SK-N-SH (cell line): ENCODE data around the gene ZBTB6. TPM values are rescaled to one million over a fixed set of nuclear protein-coding genes. Genes with fewer than 3 reads are reported as not detected.

Experiments used
- CTCF ChIA-PET: fragments of 300-600, 350-600 bp; formaldehyde crosslinking; extraction: SDS; loops from one replicate; lab custom pipeline; 2021; lab: Yijun Ruan, JAX
- POLR2A ChIA-PET: fragments of 350-600 bp; sonication (Branson Sonifier 250); formaldehyde crosslinking; extraction: SDS; loops from one replicate; lab custom pipeline; 2020; ENCODE audit warnings: antibody characterized with exemption, inconsistent platforms; lab: Yijun Ruan, JAX
- DNase-seq: peaks from one replicate; pipeline ENCODE4 v3.0.0; 2012
- H2AFZ ChIP-seq: fragments of 200-600 bp; sonication (generic); 2 replicates; pipeline ENCODE4 v1.8.1; 2016; ENCODE audit warnings: antibody characterized with exemption, mild to moderate bottlenecking, low read depth
- H3F3A ChIP-seq: fragments of 200-600 bp; sonication (generic); replicated peaks from 2 replicates; pipeline ENCODE3; 2016; ENCODE audit warnings: antibody characterized with exemption, mild to moderate bottlenecking; ENCODE audit not compliant: insufficient read depth
- H3K27ac ChIP-seq, 2 experiments: fragments of 200-500 bp in 1 of 2; fragments of 200-600 bp in 1 of 2; sonication (Bioruptor generic) in 1 of 2; sonication (generic), shearing (Covaris generic) in 1 of 2; 2 replicates each; pipeline versions ENCODE4 v1.5.1 to v1.6.1; 2014 to 2016; ENCODE audit warnings: low read depth in 2 of 2, inconsistent platforms in 1 of 2, low read length in 1 of 2, mild to moderate bottlenecking in 1 of 2, mixed read lengths in 1 of 2
- H3K27me3 ChIP-seq: fragments of 200-600 bp; sonication (generic), shearing (Covaris generic); 2 replicates; pipeline ENCODE4 v1.6.1; 2016; ENCODE audit warnings: mixed run types; ENCODE audit not compliant: insufficient read depth
- H3K36me3 ChIP-seq, 2 experiments: fragments of 200-500 bp in 1 of 2; fragments of 200-600 bp in 1 of 2; sonication (Bioruptor generic) in 1 of 2; sonication (generic) in 1 of 2; replicated peaks in 1 of 2; 2 replicates each; pipeline versions ENCODE3 to v1.5.1; 2014 to 2016; ENCODE audit warnings: low read length in 1 of 2, mild to moderate bottlenecking in 1 of 2; ENCODE audit not compliant: insufficient read depth in 2 of 2, control insufficient read depth in 1 of 2
- H3K4me1 ChIP-seq, 2 experiments: fragments of 200-500 bp in 1 of 2; fragments of 200-600 bp in 1 of 2; sonication (Bioruptor generic) in 1 of 2; sonication (generic), shearing (Covaris generic) in 1 of 2; 2 replicates each; pipeline versions ENCODE4 v1.5.1 to v1.6.1; 2014 to 2016; ENCODE audit warnings: low read depth in 1 of 2, low read length in 1 of 2, mixed run types in 1 of 2; ENCODE audit not compliant: insufficient read depth in 2 of 2, control insufficient read depth in 1 of 2
- H3K4me2 ChIP-seq: fragments of 200-600 bp; sonication (generic), shearing (Covaris generic); 2 replicates; pipeline ENCODE4 v1.6.1; 2017; ENCODE audit warnings: mixed run types
- H3K4me3 ChIP-seq, 2 experiments: fragments of 200-500 bp in 1 of 2; fragments of 200-600 bp in 1 of 2; sonication (Bioruptor generic) in 1 of 2; sonication (generic), shearing (Covaris generic) in 1 of 2; 2 replicates each; pipeline versions ENCODE4 v1.5.1 to v1.8.1; 2014 to 2016; ENCODE audit warnings: low read depth in 2 of 2, inconsistent platforms in 1 of 2, low read length in 1 of 2, mild to moderate bottlenecking in 1 of 2, mixed read lengths in 1 of 2, moderate library complexity in 1 of 2
- H3K79me2 ChIP-seq: fragments of 200-600 bp; sonication (generic); 2 replicates; pipeline ENCODE4 v1.8.1; 2017; ENCODE audit warnings: mild to moderate bottlenecking; ENCODE audit not compliant: insufficient read depth
- H3K9ac ChIP-seq: fragments of 200-600 bp; sonication (generic); 2 replicates; pipeline ENCODE4 v1.6.1; 2017; ENCODE audit warnings: mixed run types
- H3K9me2 ChIP-seq: fragments of 200-600 bp; sonication (generic); 2 replicates; pipeline ENCODE4 v1.6.1; 2017; ENCODE audit warnings: mixed run types
- H3K9me3 ChIP-seq: fragments of 200-600 bp; sonication (generic); 2 replicates; pipeline ENCODE4 v1.6.1; 2017; ENCODE audit warnings: mixed run types, mild to moderate bottlenecking, moderate library complexity
- H4K20me1 ChIP-seq: fragments of 200-600 bp; sonication (generic); 2 replicates; pipeline ENCODE4 v1.6.1; 2017; ENCODE audit warnings: mild to moderate bottlenecking, mixed run types; ENCODE audit not compliant: insufficient read depth
- EP300 ChIP-seq, 2 experiments: IDR thresholded peaks; 2 replicates each; pipeline versions ENCODE4 v1.4.0 to v1.6.1; 2012; ENCODE audit warnings: borderline replicate concordance in 1 of 2, low read depth in 1 of 2, low read length in 1 of 2
- EZH2phosphoT487 ChIP-seq: fragments of 200-600 bp; sonication (generic); IDR thresholded peaks from 2 replicates; pipeline ENCODE4 v1.6.1; 2017; ENCODE audit warnings: low read depth, mixed run types, mild to moderate bottlenecking, antibody characterized with exemption, moderate library complexity, borderline replicate concordance
- FOXJ3 ChIP-seq: sonication (generic); formaldehyde crosslinking; IDR thresholded peaks from 2 replicates; pipeline ENCODE4 v1.5.1; 2020; ENCODE audit warnings: mild to moderate bottlenecking, missing genetic modification reagents
- FOXM1 ChIP-seq: IDR thresholded peaks from 2 replicates; pipeline ENCODE4 v1.4.0; 2012; ENCODE audit warnings: low read depth, mild to moderate bottlenecking
- POLR2AphosphoS5 ChIP-seq: IDR thresholded peaks from 2 replicates; pipeline ENCODE4 v1.6.1; 2012; ENCODE audit warnings: low read depth, low read length
- RXRA ChIP-seq: IDR thresholded peaks from 2 replicates; pipeline ENCODE4 v1.4.0; 2012; ENCODE audit warnings: low read depth, mild to moderate bottlenecking, borderline replicate concordance
- SMC3 ChIP-seq: IDR thresholded peaks from 2 replicates; pipeline ENCODE4 v1.6.1; 2012; ENCODE audit warnings: low read depth, low read length, improper control_type of control experiment
- TAF1 ChIP-seq: IDR thresholded peaks from 2 replicates; pipeline ENCODE4 v1.6.1; 2012; ENCODE audit warnings: low read depth, mild to moderate bottlenecking, low read length, moderate library complexity, borderline replicate concordance
- TEAD4 ChIP-seq: IDR thresholded peaks from 2 replicates; pipeline ENCODE4 v1.4.0; 2012; ENCODE audit warnings: mild to moderate bottlenecking, borderline replicate concordance; ENCODE audit not compliant: insufficient read depth
- YY1 ChIP-seq: IDR thresholded peaks from 2 replicates; pipeline ENCODE4 v1.4.0; 2012; ENCODE audit warnings: low read depth, mild to moderate bottlenecking
- WGBS: methylation state at CpG from one replicate; pipeline ENCODE4 v1.1.6; 2017; ENCODE audit warnings: low lambda C conversion rate; 5-methylcytosine and 5-hydroxymethylcytosine counted together
- polyA plus RNA-seq, 3 experiments: library from polyadenylated mRNA; depleted of rRNA; stranded (reverse); fragments of >200 nt; gene quantifications; 2 replicates each; pipeline ENCODE4 v1.2.3, GENCODE V29; 2012
- TF ChIP-seq, protein P1 (sequence below): fragments of 150-350 bp; IDR thresholded peaks from 2 replicates; pipeline ENCODE4 v1.6.1; 2017; ENCODE audit warnings: antibody characterized with exemption, low read length, low read depth, borderline replicate concordance
- TF ChIP-seq, protein P2 (sequence below): IDR thresholded peaks from 2 replicates; pipeline ENCODE4 v1.4.0; 2012; ENCODE audit warnings: low read depth, borderline replicate concordance
- TF ChIP-seq, protein P3 (sequence below): fragments of 150-350 bp; IDR thresholded peaks from 2 replicates; pipeline ENCODE4 v1.6.1; 2016; ENCODE audit warnings: mild to moderate bottlenecking, low read depth, low read length
- TF ChIP-seq, protein P4 (sequence below): IDR thresholded peaks from 2 replicates; pipeline ENCODE4 v1.4.0; 2012; ENCODE audit warnings: low read depth, borderline replicate concordance

The ZBTB6 gene
- polyA plus RNA-seq, 1 of the 3 experiments (the other 2 are of a cell fraction), result 2.2 TPM

DNA sequence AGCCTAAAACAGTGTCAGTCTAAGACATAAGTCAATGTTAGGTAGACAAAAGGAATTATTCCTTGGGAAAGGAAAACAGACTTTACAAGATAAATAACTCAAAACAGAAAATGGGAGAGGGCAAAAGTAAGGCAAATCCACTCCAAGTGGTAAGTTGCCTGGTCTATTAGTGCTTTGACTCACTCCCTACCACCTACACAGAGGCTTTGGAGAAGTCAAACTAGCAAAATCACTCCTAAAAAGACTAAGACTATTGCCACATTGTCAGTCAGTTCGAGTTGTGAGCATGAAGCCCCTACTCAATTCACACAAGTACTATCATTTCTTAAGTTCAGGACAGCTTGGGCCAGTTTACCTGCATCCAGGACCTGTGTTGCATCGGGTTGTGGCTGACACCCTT, 5.2 kb upstream of the ZBTB6 start:
- Histone ChIP-seq H3K4me3 (no peak overlapping the region), H3F3A (peaks cover 24% of the 10 kb centered on the region), H3K36me3 (peaks cover 8 to 41% of the 10 kb centered on the region in 2 experiments), H3K79me2 (peaks cover 40% of the 10 kb centered on the region), H3K9me3 (no peaks in the 10 kb centered on the region), H4K20me1 (no peaks in the 10 kb centered on the region), H3K4me1 (no peaks in the 10 kb centered on the region), H3K9ac (no peak overlapping the region), H2AFZ (no peak overlapping the region), H3K4me2 (no peak overlapping the region), H3K27ac (no peak overlapping the region), H3K27me3 (no peaks in the 10 kb centered on the region), H3K9me2 (no peaks in the 10 kb centered on the region)
- DNase-seq, result no peak
- ChIA-PET CTCF (no interaction called here), POLR2A (no interaction called here)
- WGBS, result 69% methylated on average over 2 of the region's 2 CpGs
- TF ChIP-seq EZH2phosphoT487 (no peak), FOXM1 (no peak), YY1 (no peak), TAF1 (no peak), RXRA (no peak), TEAD4 (no peak), SMC3 (no peak), FOXJ3 (CRISPR knock-in tag) (no peak), EP300 (IDR thresholded peaks at IDR 0.05; ENCODE audit: borderline replicate concordance in 1 of 2, low read depth in 1 of 2, low read length in 1 of 2) (no peak), POLR2AphosphoS5 (no peak)
- TF ChIP-seq, protein P1, sequence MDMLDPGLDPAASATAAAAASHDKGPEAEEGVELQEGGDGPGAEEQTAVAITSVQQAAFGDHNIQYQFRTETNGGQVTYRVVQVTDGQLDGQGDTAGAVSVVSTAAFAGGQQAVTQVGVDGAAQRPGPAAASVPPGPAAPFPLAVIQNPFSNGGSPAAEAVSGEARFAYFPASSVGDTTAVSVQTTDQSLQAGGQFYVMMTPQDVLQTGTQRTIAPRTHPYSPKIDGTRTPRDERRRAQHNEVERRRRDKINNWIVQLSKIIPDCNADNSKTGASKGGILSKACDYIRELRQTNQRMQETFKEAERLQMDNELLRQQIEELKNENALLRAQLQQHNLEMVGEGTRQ, result no peak
- TF ChIP-seq, protein P2, sequence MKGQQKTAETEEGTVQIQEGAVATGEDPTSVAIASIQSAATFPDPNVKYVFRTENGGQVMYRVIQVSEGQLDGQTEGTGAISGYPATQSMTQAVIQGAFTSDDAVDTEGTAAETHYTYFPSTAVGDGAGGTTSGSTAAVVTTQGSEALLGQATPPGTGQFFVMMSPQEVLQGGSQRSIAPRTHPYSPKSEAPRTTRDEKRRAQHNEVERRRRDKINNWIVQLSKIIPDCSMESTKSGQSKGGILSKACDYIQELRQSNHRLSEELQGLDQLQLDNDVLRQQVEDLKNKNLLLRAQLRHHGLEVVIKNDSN, result no peak
- TF ChIP-seq, protein P3, sequence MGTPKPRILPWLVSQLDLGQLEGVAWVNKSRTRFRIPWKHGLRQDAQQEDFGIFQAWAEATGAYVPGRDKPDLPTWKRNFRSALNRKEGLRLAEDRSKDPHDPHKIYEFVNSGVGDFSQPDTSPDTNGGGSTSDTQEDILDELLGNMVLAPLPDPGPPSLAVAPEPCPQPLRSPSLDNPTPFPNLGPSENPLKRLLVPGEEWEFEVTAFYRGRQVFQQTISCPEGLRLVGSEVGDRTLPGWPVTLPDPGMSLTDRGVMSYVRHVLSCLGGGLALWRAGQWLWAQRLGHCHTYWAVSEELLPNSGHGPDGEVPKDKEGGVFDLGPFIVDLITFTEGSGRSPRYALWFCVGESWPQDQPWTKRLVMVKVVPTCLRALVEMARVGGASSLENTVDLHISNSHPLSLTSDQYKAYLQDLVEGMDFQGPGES, result no peak
- TF ChIP-seq, protein P4, sequence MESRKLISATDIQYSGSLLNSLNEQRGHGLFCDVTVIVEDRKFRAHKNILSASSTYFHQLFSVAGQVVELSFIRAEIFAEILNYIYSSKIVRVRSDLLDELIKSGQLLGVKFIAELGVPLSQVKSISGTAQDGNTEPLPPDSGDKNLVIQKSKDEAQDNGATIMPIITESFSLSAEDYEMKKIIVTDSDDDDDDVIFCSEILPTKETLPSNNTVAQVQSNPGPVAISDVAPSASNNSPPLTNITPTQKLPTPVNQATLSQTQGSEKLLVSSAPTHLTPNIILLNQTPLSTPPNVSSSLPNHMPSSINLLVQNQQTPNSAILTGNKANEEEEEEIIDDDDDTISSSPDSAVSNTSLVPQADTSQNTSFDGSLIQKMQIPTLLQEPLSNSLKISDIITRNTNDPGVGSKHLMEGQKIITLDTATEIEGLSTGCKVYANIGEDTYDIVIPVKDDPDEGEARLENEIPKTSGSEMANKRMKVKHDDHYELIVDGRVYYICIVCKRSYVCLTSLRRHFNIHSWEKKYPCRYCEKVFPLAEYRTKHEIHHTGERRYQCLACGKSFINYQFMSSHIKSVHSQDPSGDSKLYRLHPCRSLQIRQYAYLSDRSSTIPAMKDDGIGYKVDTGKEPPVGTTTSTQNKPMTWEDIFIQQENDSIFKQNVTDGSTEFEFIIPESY, result no peak
